ENCODE data around the gene ZNF385B.
"Not testable (repeated sequence)": the region's sequence is repeated elsewhere in the genome, so short reads cannot be mapped to it uniquely, and the experiment has no call there.

ZNF385B gene

GRCh38 chr2:179483131-179483530 lies 378.3 kb downstream of the ZNF385B start:
- no peak for DNase-seq (ENCODE audit: low read depth)

GRCh38 chr2:179479947-179480346 lies 381.5 kb downstream of the ZNF385B start:
- no peak for DNase-seq (ENCODE audit: low read depth)

DNA sequence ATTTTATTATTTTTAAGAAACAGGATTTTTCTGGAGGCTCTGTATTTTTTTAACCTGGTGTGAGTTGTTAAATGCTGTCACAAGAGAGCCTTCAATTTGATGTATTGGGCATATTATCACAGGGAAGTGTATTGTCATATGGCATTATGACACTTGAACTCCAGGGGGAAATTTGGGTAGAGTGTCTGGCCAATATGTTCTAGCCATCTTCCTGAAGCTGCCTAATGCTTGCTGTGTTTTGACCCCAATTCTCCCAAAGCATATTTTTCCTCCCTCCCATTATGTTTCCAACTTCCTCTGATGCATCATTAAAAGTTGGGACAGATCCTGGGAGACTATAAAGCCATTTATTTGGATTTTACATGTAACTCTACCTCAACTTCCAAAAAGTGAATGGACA lies 382.6 kb downstream of the ZNF385B start:
- no peak for DNase-seq (ENCODE audit: low read depth)

DNA sequence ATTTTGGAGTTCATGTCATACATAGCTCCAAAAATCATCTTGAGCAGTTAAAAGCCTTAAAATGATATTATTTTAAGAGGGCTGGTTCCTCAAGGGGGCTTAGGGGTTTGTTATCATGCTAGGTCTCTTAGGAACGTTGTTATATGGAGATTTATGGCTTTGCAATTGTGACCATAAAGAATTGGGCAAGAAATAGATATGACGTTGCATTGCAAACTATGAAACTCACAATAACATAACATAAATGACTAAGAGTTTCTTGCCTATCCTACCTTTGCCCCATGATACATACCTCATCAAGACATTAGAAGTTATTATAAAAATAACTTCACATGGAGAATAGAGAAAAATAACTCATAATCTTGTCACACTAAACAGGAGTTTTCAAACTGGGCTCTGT lies 390.4 kb downstream of the ZNF385B start:
- no peak for DNase-seq (ENCODE audit: low read depth)

DNA sequence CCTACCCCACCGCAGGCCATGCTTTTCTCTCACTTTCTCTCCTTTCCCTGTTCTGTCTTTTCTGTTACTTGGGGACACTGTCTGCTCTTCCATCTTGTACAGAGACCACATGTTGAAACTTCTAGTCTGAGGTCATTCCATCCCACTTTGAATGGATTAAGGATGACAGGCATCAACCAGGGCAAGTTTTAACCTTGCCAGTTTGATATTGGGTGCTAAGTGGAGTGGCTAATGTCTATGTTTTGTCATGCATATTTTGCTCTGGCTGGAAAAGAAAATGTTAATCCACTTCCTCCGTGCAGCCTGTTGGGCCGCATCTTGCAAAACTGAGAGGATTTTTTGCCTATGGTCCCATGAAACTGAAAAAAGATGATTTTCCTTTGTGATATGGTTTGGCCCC lies 391.3 kb downstream of the ZNF385B start:
- DNase-seq (ENCODE audit: low read depth) = no peak

GRCh38 chr2:179467960-179468359 lies 393.5 kb downstream of the ZNF385B start:
- DNase-seq (ENCODE audit: low read depth) = no peak

DNA sequence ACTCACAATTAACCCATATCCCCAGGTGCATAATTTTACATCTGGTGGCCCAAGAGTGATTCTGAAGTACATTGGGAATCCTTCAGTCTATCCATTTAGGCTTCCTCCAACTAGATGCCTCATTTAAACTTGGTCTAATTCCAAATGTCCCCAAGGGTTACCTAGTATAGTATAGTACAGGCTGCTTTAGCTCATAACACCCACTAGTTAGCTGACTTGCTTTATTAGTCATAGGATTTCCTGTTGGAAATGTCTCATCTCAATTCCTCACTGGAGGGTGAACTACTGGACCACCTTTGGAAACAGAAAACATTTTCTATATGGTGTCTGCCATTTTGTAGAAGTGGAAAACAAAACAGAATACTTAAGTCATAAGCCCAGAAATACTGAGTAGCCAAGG lies 394.3 kb downstream of the ZNF385B start:
- DNase-seq (ENCODE audit: low read depth) = no peak

GRCh38 chr2:179461420-179461819 lies 400.0 kb downstream of the ZNF385B start:
- DNase-seq (ENCODE audit: low read depth) = no peak

DNA sequence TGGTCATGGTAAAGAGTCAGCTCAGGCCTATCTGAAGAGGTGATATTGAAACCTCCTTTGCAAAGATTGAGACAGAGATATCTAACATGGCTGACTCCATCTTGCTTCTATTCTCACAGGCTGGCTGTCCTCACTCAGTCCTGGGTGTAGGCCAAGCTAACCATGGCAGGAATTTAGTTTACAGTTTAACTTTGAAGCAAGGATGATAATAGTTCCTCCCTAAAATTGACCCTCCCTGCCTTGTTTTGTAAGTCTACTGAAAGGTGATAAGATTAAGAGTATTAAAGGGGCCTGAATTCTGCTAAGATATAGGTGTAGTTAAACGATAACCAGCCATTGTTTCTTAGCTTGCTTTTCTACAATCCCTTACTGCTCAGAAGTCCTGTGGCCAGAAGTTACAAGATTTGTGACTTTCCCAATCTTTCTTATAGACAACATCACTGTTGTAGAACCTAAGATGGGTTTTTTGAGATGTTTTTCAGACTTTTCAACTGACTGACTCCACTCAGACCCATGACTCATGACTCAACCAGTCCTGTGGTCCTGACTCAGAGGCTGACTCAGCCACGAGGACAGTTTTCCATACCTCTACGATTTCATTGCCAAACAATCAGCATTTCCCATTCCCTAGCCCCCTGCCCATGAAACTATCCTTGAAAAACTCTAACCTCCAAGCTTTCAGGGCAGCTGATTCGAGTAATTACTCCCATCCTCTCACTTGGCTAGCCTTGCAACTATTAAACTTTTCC lies 401.1 kb downstream of the ZNF385B start:
- DNase-seq (ENCODE audit: low read depth) = no peak

- DNase-seq (ENCODE audit: low read depth) = not testable (repeated sequence)
These were observed 403.3 kb downstream of the ZNF385B start for GRCh38 chr2:179458113-179458512.

GRCh38 chr2:179455824-179456223 lies 405.6 kb downstream of the ZNF385B start:
- no peak for DNase-seq (ENCODE audit: low read depth)

- DNase-seq (ENCODE audit: low read depth) = no peak
These were observed 406.3 kb downstream of the ZNF385B start for GRCh38 chr2:179455172-179455524.

- DNase-seq (ENCODE audit: low read depth) = no peak
These were observed 406.8 kb downstream of the ZNF385B start for GRCh38 chr2:179454443-179455171.

DNA sequence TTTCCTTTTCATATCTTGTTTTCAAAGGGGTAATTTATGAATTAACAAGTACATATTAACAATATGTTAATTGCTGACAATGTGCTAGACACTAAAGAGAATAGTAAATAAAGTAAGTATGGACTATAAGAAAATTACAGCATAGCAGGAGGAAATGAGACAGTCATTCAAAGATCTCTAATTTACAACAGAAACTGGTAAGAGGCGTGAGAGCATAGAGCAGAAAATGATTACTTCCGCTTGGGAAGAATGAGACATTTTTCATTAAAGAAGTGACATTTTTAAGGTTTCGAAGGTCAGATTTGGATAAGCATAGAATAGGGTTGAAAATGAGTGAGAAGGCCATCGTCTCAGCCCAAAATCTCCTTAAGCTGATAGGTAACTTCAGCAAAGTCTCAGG lies 412.4 kb downstream of the ZNF385B start:
- DNase-seq (ENCODE audit: low read depth) = no peak

DNA sequence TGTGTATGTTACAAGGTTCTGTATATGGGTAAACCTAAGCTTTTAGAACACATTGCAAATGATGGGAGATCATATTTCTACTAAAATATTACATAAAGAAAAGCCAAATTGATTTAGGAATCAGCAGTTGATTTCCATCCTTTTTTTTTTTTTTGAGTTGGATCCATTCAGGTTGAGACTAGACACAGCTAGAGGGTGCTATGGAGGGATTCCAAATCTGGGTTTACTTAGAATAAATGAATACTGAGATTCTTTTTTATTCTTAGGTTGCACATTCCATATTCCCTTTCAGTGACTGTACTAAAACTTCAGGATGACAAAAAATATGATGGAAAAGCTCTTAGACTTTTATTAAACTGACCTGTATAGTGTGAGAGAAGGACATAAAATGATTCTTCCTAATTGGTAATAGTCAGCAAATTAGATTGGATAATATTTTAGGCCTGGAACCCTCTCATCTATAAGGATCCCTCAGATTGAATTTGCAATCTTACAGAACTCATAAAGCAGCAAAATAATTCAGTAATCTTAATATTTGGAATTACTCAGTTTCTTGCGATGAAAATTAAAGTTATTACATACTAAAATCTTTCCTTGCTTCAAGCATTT lies 413.5 kb downstream of the ZNF385B start:
- DNase-seq (ENCODE audit: low read depth) = no peak

GRCh38 chr2:179447421-179447820 lies 414.0 kb downstream of the ZNF385B start:
- DNase-seq (ENCODE audit: low read depth) = no peak

DNA sequence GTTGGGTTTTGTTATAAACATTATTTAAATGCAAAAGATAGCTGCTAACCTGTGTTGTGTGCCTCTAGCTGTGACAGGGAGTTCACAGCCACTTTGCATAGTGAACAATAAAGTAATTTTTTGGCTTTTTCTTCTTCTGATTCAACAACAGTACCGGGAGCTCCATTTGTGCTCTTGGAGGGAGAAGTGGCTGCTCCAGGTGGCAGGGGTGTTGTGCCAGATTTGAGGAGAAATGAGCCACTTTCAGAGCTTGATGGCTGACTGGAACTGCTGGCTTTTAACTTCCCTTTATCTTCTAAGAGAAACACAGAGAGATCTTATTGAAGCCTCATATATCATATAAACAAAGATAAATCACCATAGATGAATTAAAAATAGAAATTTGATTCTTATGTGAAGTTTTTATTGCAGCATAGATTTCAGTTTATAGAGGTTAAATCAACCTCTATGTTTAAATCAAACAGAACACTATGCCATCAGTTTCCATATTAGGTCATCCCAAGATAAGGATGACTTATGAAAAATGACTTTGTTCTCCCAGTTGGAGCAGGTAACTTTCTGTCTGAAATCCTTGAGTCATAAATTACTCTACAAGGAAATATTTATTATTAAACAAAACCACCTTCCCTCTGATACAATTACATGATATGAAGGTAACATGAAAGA lies 414.8 kb downstream of the ZNF385B start:
- DNase-seq (ENCODE audit: low read depth) = no peak

GRCh38 chr2:179444056-179444455 lies 417.4 kb downstream of the ZNF385B start:
- DNase-seq (ENCODE audit: low read depth) = no peak

- DNase-seq (ENCODE audit: low read depth) = no peak
These were observed 418.2 kb downstream of the ZNF385B start for GRCh38 chr2:179443180-179443579.

- DNase-seq (ENCODE audit: low read depth) = no peak
These were observed 419.2 kb downstream of the ZNF385B start for GRCh38 chr2:179442206-179442605.

- DNase-seq (ENCODE audit: low read depth) = no peak
These were observed 419.9 kb downstream of the ZNF385B start for GRCh38 chr2:179441551-179441950.

GRCh38 chr2:179440642-179441251 lies 420.7 kb downstream of the ZNF385B start:
- no peak for DNase-seq (ENCODE audit: low read depth)
